HepG2 (cell line): ENCODE measurements around the gene SHROOM2. TPM values are rescaled to one million over a fixed set of nuclear protein-coding genes. Genes with fewer than 3 reads are reported as not detected.

Source experiments
- ATAC-seq: fragments of 200-7000 bp; cut with Tn5 transposase; 3 replicates; pipeline ENCODE4 v1.9.1; 2020; ENCODE audit warnings: mild to moderate bottlenecking, moderate library complexity
- BruUV-seq: library from RNA; stranded (reverse); fragments of 400-500 nt; replicated peaks from 2 replicates; lab custom pipeline; 2021; lab: Mats Ljungman, UMichigan
- CTCF ChIA-PET: fragments of 300-600 bp; formaldehyde crosslinking; extraction: SDS; loops from one replicate; lab custom pipeline; 2021; ENCODE audit warnings: low total read pairs, inconsistent platforms, low intra/inter-chr PET ratio; lab: Yijun Ruan, JAX
- POLR2A ChIA-PET: fragments of 350-600 bp; sonication (Branson Sonifier 250); formaldehyde crosslinking; loops from one replicate; lab custom pipeline; 2020; ENCODE audit warnings: antibody characterized with exemption, inconsistent platforms; lab: Yijun Ruan, JAX
- DNase-seq: peaks from one replicate; pipeline ENCODE4 v3.0.0-alpha.2; 2015; ENCODE audit warnings: low spot score
- FAIRE-seq: peaks from 3 replicates; lab custom pipeline; 2011; peaks lifted over from hg19 to GRCh38; lab: Jason Lieb, UNC
- H2AFZ ChIP-seq: one replicate; pipeline ENCODE4 v1.6.1; 2011; ENCODE audit warnings: low read length, inconsistent platforms
- H3K27ac ChIP-seq: fragments of 300-600 bp; 3 replicates; pipeline ENCODE4 v1.8.0; 2011; ENCODE audit warnings: mixed run types, mild to moderate bottlenecking, mixed read lengths, low read length, inconsistent platforms; ENCODE audit not compliant: insufficient read depth; ENCODE audit errors: extremely low read length
- H3K27me3 ChIP-seq, 2 experiments: fragments of 200-600 bp in 1 of 2; 2 replicates in 1 of 2; 3 replicates in 1 of 2; pipeline versions ENCODE4 v1.6.0 to v1.8.0; 2011; ENCODE audit warnings: low read length in 2 of 2, mild to moderate bottlenecking in 2 of 2, moderate library complexity in 2 of 2, inconsistent platforms in 1 of 2; ENCODE audit not compliant: insufficient read depth in 2 of 2, control insufficient read depth in 1 of 2
- H3K36me3 ChIP-seq, 2 experiments: fragments of 200-600 bp in 1 of 2; replicated peaks in 1 of 2; 2 replicates in 1 of 2; 3 replicates in 1 of 2; pipeline versions ENCODE4 v1.5.1 to v1.8.0; 2011; ENCODE audit warnings: low read length in 2 of 2, inconsistent platforms in 1 of 2; ENCODE audit not compliant: insufficient read depth in 2 of 2, control insufficient read depth in 1 of 2
- H3K4me1 ChIP-seq: 2 replicates; pipeline ENCODE4 v1.5.1; 2012; ENCODE audit warnings: low read length, inconsistent platforms; ENCODE audit not compliant: insufficient read depth
- H3K4me2 ChIP-seq: 2 replicates; pipeline ENCODE4 v1.6.0; 2011; ENCODE audit warnings: low read depth, low read length, inconsistent platforms
- H3K4me3 ChIP-seq, 3 experiments: fragments of 200-600 bp in 1 of 3; sonication (generic), shearing (Covaris generic) in 1 of 3; replicated peaks in 1 of 3; 2 replicates each; pipeline ENCODE4 v1.5.1; 2011 to 2016; ENCODE audit warnings: low read length in 3 of 3, inconsistent platforms in 2 of 3, low read depth in 2 of 3, mild to moderate bottlenecking in 2 of 3, control low read depth in 1 of 3, mixed read lengths in 1 of 3; ENCODE audit not compliant: insufficient read depth in 1 of 3
- H3K79me2 ChIP-seq: one replicate; pipeline ENCODE4 v1.6.1; 2011; ENCODE audit warnings: low read length, inconsistent platforms; ENCODE audit not compliant: insufficient read depth
- H3K9ac ChIP-seq: 2 replicates; pipeline ENCODE4 v1.6.0; 2011; ENCODE audit warnings: mild to moderate bottlenecking, low read depth, low read length, inconsistent platforms; ENCODE audit not compliant: insufficient read depth
- H3K9me3 ChIP-seq: 2 replicates; pipeline ENCODE4 v1.5.1; 2012; ENCODE audit warnings: mild to moderate bottlenecking, low read length
- H4K20me1 ChIP-seq: 2 replicates; pipeline ENCODE4 v1.6.0; 2011; ENCODE audit warnings: inconsistent platforms, mild to moderate bottlenecking, low read length, moderate library complexity; ENCODE audit not compliant: insufficient read depth
- ARNTL ChIP-seq: sonication (generic); formaldehyde crosslinking; IDR thresholded peaks from 2 replicates; pipeline ENCODE4 v1.4.0; 2020; ENCODE audit warnings: mild to moderate bottlenecking, missing genetic modification reagents
- CHCHD3 ChIP-seq: sonication (generic); formaldehyde crosslinking; IDR thresholded peaks from 2 replicates; pipeline ENCODE4 v1.8.0; 2022; ENCODE audit warnings: mild to moderate bottlenecking, missing genetic modification reagents, moderate library complexity
- HBP1 ChIP-seq: IDR thresholded peaks from 2 replicates; pipeline ENCODE4 v1.6.1; 2016; ENCODE audit warnings: low read depth, control low read depth
- HNRNPUL1 ChIP-seq: fragments of 200-400 bp; formaldehyde crosslinking; IDR thresholded peaks from 2 replicates; pipeline ENCODE4 v1.6.1; 2017; ENCODE audit warnings: low read depth, mild to moderate bottlenecking, low read length, moderate library complexity
- MED8 ChIP-seq: sonication (generic); formaldehyde crosslinking; IDR thresholded peaks from 2 replicates; pipeline ENCODE4 v1.8.1; 2023; ENCODE audit warnings: mild to moderate bottlenecking, missing genetic modification reagents; ENCODE audit not compliant: insufficient replicate concordance
- MXD1 ChIP-seq: sonication (generic); formaldehyde crosslinking; IDR thresholded peaks from 2 replicates; pipeline ENCODE4 v1.4.0; 2020; ENCODE audit warnings: mild to moderate bottlenecking, missing genetic modification reagents
- NR2F1 ChIP-seq, 2 experiments: fragments of 450-650 bp in 1 of 2; formaldehyde crosslinking in 1 of 2; IDR thresholded peaks; 2 replicates each; pipeline versions ENCODE4 v1.5.0 to v1.6.1; 2016 to 2020; ENCODE audit warnings: mild to moderate bottlenecking in 1 of 2, missing compliant biosample characterization in 1 of 2, missing genetic modification reagents in 1 of 2, moderate library complexity in 1 of 2
- PAX8 ChIP-seq: sonication (generic); formaldehyde crosslinking; IDR thresholded peaks from 2 replicates; pipeline ENCODE4 v1.8.0; 2022; ENCODE audit warnings: mild to moderate bottlenecking, missing genetic modification reagents, borderline replicate concordance
- SP1 ChIP-seq, 2 experiments: fragments of 450-650 bp in 1 of 2; sonication (generic) in 1 of 2; formaldehyde crosslinking in 1 of 2; IDR thresholded peaks; 2 replicates each; pipeline versions ENCODE4 v1.4.0 to v1.6.1; 2016 to 2020; ENCODE audit warnings: missing genetic modification reagents in 1 of 2
- TEAD2 ChIP-seq: sonication (generic); formaldehyde crosslinking; IDR thresholded peaks from 2 replicates; pipeline ENCODE4 v1.9.0; 2021; ENCODE audit warnings: missing genetic modification reagents
- ZBTB44 ChIP-seq: sonication (generic); formaldehyde crosslinking; IDR thresholded peaks from 2 replicates; pipeline ENCODE4 v1.4.0; 2020; ENCODE audit warnings: missing genetic modification reagents
- ZNF724P ChIP-seq: sonication (generic); formaldehyde crosslinking; IDR thresholded peaks from 2 replicates; pipeline ENCODE4 v1.8.0; 2022; ENCODE audit warnings: missing genetic modification reagents, borderline replicate concordance
- ZNF782 ChIP-seq: sonication (generic); formaldehyde crosslinking; IDR thresholded peaks from 2 replicates; pipeline ENCODE4 v1.4.0; 2020; ENCODE audit warnings: missing genetic modification reagents, mild to moderate bottlenecking, borderline replicate concordance
- WGBS: methylation state at CpG from one replicate; pipeline ENCODE4 v1.1.6; 2017; ENCODE audit warnings: low lambda C conversion rate; 5-methylcytosine and 5-hydroxymethylcytosine counted together
- in situ Hi-C: cut with HindIII; loops from 2 replicates; pipeline ENCODE4 v1.10.0; 2017; ENCODE audit warnings: low pct_unique_long_range_greater_than_20kb; ENCODE audit not compliant: extremely low pct_ligation_motif_present
- intact Hi-C: fragments of 100-400 bp; cut with micrococcal nuclease; formaldehyde crosslinking; loops from one replicate; pipeline ENCODE4 v1.10.0; 2022; ENCODE audit not compliant: unreplicated experiment
- polyA plus RNA-seq, 8 experiments: library from polyadenylated mRNA; depleted of rRNA in 3 of 8; stranded (reverse) in 7 of 8; unstranded in 1 of 8; fragments of >200 nt; fragmentation: Illumina TruSeq in 4 of 8; extraction: Trizol in 4 of 8; gene quantifications; 2 replicates each; pipeline versions ENCODE4 v1.2.1 to v1.2.3, GENCODE V29; 2011 to 2016; ENCODE audit warnings: low read depth in 4 of 8, missing spikeins in 1 of 8, mixed read lengths in 1 of 8; ENCODE audit not compliant: insufficient read depth in 1 of 8
- total RNA-seq, 5 experiments: library from RNA; depleted of rRNA; stranded (reverse); fragments of >200 nt; fragmentation: Illumina TruSeq; extraction: Trizol; gene quantifications; 2 replicates each; pipeline ENCODE4 v1.2.3, GENCODE V29; 2016; ENCODE audit warnings: low read depth in 1 of 5
- TF ChIP-seq, protein P1 (sequence below), 2 experiments: sonication (generic) in 1 of 2; formaldehyde crosslinking in 1 of 2; IDR thresholded peaks; 2 replicates each; pipeline versions ENCODE4 v1.4.0 to v1.6.1; 2018 to 2020; ENCODE audit warnings: missing genetic modification reagents in 2 of 2, borderline replicate concordance in 1 of 2, low read depth in 1 of 2, mild to moderate bottlenecking in 1 of 2, missing biosample characterization in 1 of 2

SHROOM2 gene
- total and polyA plus RNA-seq, 2 of the 13 experiments (the other 11 are each of a cell fraction or from before 2014, with no cell fraction given), result 0.92 to 1.4 TPM

DNA sequence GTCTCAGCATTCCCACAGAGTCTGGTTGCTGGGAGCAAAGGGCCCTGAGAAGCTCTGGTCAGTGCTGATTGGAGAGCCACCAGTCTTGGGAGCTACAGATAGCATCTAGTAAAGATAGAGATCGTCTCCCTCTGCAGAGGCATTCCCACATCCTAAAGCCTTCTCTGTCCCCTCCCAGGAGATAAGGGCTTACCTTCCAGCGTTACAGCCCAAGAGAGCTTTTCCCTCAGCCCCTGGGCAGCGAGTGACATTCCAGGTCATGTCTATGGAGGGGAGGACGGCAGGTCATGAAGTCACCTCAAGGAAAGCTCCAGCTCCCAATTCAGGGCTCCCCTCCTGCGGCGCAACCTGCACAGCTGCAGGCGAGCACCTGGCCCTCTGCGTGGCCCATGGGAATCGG lies 210.8 kb downstream of the SHROOM2 start:
- intact Hi-C loops (loop anchor here (5.0 kb wide), 1 partner anchor 105 kb away; no protein-coding TSS in a partner anchor), in situ Hi-C loops (loop anchor here (5.0 to 10.0 kb wide), 2 partner anchors 112 to 115 kb away; no protein-coding TSS in a partner anchor)
- Histone ChIP-seq H3K9ac (no peak overlapping the region), H3K36me3 (no peaks in the 10 kb centered on the region), H3K27me3 (no peaks in the 10 kb centered on the region), H3K4me3 (0 out of 6 replicates have a peak overlapping the region, but pooled peaks of 1 of the 3 experiments have one; percentile 23), H4K20me1 (no peaks in the 10 kb centered on the region), H3K4me1 (peaks cover 9% of the 10 kb centered on the region; the same call in 1 of the 2 replicates), H2AFZ (no peak overlapping the region), H3K27ac (no peak overlapping the region), H3K4me2 (peak overlapping the region; percentile 42; the same call in 1 of the 2 replicates), H3K9me3 (no peaks in the 10 kb centered on the region), H3K79me2 (no peaks in the 10 kb centered on the region)
- no TSS peak for BruUV-seq
- DNase-seq, result no peak
- POLR2A ChIA-PET, result interaction anchor here (1.5 kb wide), 1 partner anchor 21 kb away, joined by 3 read pairs; no protein-coding TSS in a partner anchor
- no peak for ATAC-seq
- WGBS, result 17% methylated on average over 1 of the region's 9 CpGs
- CTCF ChIA-PET, result interaction anchor here (1.9 to 9.0 kb wide), 3 partner anchors 104 to 124 kb away, joined by 6 to 696 read pairs (median 12); no protein-coding TSS in a partner anchor
- no peak for FAIRE-seq
- no peak for TF ChIP-seq HBP1 (CRISPR knock-in tag)
- TF ChIP-seq ARNTL (CRISPR knock-in tag), result no peak
- no peak for TF ChIP-seq NR2F1 (CRISPR knock-in tag; IDR thresholded peaks at IDR 0.05)
- no peak for TF ChIP-seq ZNF782 (CRISPR knock-in tag)
- TF ChIP-seq HNRNPUL1, result no peak
- TF ChIP-seq CHCHD3 (CRISPR knock-in tag), result no peak
- no peak for TF ChIP-seq MXD1 (CRISPR knock-in tag)
- TF ChIP-seq, protein P1, sequence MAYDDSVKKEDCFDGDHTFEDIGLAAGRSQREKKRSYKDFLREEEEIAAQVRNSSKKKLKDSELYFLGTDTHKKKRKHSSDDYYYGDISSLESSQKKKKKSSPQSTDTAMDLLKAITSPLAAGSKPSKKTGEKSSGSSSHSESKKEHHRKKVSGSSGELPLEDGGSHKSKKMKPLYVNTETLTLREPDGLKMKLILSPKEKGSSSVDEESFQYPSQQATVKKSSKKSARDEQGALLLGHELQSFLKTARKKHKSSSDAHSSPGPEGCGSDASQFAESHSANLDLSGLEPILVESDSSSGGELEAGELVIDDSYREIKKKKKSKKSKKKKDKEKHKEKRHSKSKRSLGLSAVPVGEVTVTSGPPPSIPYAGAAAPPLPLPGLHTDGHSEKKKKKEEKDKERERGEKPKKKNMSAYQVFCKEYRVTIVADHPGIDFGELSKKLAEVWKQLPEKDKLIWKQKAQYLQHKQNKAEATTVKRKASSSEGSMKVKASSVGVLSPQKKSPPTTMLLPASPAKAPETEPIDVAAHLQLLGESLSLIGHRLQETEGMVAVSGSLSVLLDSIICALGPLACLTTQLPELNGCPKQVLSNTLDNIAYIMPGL (CRISPR knock-in tag; IDR thresholded peaks at IDR 0.05; ENCODE audit: borderline replicate concordance in 1 of 2, low read depth in 1 of 2), result no peak
- TF ChIP-seq ZBTB44 (CRISPR knock-in tag), result no peak
- TF ChIP-seq MED8 (CRISPR knock-in tag), result no peak
- no peak for TF ChIP-seq PAX8 (CRISPR knock-in tag)
- no peak for TF ChIP-seq TEAD2 (CRISPR knock-in tag)
- TF ChIP-seq ZNF724P, result no peak
- no peak for TF ChIP-seq SP1 (IDR thresholded peaks at IDR 0.05)
- TF ChIP-seq SP1 (CRISPR knock-in tag; IDR thresholded peaks at IDR 0.05), result no peak
